GM10847 (cell line): ENCODE measurements around the gene NFIA.

Experiments
- POLR2A ChIP-seq: IDR thresholded peaks from 2 replicates; pipeline ENCODE4 v1.6.1; 2011; ENCODE audit not compliant: insufficient read length; ENCODE audit errors: extremely low read depth

Gene NFIA

DNA sequence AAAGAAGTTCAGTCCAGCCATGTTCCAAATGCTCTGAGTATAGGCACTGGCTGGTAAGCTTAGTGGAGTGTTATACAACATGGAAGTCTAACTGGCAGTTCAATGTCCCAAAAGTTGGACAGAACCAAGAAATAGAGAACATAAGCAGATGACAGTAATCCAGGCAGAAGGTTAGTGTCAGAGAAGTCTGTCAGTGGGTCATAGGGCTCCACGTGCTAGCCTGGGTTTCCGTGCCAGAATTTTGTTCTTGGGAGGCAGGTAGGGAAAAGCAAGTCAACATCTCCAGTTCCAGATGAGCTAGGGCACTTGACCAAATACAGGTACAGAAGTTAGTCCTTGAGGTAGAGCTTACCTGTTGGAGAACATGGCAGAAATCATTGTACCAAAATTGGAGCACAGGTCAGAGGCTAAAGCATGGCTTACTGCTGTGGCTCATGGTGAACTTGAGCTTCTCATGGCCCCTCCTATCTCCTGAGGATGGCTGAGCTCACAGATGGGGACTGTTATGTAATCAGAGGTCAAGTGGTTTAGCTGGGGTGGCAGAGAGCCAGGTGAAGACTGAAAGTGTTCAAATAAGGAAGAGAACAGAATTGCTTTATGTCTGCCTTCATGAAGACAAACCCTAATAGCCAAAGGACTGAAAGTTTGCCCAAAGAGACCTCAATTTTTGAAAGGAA lies 170.8 kb downstream of the NFIA start:
- no peak for TF ChIP-seq POLR2A

DNA sequence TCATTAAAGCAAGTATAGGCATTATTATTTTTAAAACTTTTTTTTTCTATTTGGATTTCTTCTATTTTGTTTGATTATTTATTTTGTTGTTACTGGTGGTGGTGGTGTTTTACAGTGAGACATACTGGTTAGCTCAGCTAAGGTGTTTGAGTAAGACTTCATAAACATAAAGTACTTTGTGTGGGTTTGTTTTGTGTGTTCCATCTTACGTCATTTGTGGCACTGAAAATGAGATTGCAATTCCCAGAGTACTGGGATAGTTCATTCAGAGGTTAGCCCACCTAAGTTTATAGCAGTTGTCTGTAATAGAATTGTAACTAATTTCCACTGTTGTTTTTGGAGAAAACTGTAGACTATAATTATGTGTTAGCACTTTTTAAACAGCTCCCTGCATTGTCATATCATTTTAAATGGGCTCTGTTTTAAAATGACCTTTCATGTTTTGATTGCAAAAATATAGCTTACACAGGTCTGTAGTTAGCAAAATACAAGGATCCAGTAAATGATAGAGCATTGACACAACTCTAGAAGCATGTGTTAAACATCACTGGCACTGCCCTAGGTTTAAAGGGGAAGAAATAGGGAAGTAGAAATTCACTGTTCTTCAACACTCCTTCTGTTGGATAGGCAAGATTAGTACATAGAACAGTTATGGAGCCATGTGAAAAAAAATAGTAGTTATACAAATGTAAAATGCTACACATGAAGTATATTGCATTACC lies 171.7 kb downstream of the NFIA start:
- TF ChIP-seq POLR2A = no peak

DNA sequence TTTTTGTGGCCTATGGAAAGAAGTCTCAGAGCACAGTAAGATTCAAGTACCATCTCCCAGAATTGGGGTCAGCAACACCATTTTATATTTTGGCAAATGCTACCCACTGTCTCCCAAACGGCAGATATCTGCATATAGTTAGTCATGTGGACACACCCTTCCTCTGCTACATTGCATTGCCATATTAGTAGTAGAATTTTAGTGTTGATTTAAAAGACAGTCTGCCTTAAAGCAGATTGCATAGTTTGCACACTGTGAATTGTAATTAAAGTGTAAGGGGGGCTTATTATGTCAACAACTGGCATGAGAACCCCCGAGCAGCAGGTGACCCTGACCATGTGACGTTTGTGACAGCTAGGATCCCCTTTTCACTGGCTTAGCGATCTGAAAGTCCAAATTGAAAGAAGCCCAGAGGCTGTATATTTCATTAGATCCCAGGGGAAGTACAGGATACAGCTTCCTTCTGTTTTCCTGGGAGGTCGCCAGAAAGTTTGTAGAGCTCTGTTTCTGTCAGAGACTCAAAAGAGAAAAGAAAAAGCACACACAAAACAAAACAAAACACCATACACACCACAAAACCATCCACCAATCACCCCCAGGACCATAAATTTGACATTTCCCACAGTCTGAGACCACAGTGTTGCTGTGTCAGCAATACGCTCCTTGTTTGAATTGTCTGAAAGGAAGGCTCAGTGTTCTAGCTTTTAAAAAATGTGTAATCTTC lies 172.4 kb downstream of the NFIA start:
- no peak for TF ChIP-seq POLR2A

DNA sequence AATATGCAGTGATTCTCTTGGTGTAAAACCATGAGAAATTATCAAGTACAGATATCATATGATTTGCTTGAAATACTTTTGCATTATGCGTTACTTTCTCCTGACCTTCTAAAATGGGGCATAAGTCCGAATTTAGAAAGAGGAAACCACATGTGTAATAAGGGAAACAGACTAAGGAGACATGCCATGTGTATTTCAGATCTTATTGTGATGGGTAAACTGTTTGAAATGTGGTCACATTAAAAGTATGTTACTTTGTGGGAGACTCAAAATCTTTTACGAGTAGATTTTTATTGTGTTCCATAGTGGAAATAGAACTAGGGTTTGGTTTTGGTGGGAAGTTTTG lies 173.0 kb downstream of the NFIA start:
- TF ChIP-seq POLR2A = no peak

GRCh38 chr1:61259379-61260148 lies 177.2 kb downstream of the NFIA start:
- TF ChIP-seq POLR2A = no peak

DNA sequence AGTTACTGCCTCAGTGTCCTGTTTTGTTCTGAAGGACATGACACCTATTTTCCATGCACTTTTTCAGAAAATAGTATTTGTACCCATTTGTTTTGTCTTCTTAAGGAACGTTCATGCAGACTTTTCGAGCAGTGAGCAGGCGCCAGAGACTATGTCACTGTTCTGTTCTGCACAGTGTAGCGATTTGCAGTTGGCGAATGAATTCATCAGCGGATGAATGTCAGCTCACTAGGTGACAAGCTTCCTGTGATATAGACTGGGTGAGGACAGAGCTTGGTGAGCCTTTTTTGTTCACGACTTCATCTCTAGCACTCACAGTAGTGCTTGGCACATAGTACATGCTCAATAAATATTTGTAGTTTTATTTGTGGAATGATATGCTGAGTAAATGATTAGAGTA lies 177.8 kb downstream of the NFIA start:
- no peak for TF ChIP-seq POLR2A

DNA sequence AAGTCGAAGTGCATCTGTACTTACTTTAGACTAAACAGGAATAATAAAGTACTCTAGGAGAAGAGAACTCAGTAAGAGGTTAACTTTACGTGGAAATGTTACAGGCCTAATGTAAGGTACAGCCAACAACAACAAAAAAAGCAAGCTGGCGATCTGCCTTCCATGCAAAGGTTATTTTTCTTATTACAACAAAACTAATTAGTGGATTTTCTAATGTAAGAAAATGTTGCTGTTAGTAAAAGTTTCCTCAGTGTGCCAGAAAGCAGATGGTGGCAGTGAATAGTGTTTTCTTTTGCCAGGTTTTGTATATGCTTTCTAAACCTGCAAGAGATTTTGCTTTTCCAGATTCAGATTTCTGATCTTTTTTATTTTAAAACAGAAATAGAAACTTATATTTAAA lies 179.2 kb downstream of the NFIA start:
- TF ChIP-seq POLR2A = no peak

DNA sequence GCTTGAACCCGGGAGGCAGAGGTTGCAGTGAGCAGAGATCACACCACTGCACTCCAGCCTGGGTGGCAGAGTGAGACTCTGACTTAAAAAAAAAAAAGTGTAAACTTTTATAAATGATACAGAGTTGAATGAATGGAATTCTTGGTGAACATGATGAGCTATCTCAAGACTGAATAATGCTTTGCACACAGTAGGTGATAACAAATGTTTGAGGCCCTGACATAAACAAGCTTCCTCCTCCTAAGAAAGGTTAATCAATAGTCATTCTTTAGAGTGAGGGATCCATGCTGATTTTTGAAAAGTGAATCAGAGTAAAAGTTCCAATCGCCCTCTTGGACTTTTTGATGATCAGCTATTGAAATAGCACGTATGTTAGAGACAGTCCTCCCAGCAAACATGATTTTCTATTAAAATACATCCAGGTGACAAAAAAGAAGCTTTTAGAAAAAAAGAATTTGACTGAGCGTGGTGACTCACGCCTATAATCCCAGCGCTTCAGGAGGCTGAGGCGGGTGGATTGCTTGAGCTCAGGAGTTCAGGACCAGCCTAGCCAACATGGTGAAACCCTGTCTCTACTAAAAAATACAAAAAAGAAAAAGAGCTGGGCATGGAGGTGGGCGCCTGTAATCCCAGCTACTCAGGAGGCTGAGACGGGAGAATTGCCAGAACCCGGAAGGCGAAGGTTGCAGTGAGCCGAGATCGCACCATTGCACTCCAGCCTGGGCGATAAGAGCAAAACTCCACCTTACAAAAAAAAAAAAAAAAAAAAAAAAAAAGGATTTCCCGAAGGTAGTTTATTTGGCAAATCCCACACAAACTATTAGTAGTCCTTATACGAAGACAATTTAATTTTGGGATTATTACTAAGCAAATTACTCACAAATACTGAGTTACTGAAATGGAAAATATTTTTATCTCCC lies 181.8 kb downstream of the NFIA start:
- TF ChIP-seq POLR2A = no peak

DNA sequence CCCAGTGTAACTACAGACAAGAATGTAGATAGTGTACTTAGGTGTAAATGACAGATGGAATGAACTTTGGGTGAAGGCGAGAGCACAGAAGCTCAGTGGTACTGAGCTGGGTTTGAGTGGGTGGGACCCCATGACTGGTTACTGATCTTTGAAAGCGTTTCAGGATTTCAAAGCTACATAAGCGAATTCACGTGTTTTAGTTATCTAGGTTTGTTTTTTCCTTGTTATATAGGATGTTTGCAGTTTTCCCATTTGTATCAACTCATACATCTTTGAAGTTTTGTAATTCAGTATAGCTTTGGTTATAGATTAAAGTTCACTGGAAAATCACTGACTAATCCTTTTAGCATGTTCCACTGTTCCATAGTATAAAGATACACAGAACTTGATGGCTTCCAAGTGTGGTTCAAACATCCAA lies 182.5 kb downstream of the NFIA start:
- TF ChIP-seq POLR2A = no peak

DNA sequence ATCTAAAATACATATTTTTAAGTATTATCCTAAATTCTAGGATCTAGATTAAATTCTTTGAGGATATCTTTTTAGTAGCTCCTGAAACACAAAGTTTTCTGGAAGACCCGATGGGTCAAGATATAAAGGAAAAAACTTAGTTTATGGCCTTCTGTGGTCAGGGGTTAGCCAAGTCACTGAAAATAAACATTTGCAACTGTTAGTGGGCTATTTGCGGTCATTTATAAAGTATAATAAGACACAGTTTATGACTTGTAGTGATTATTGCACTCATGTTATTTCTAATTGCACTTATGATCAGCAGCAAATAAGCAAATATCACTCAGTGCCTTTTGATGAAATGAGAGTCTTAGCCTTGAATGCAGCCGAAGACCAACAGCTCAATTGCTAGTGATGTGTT lies 183.3 kb downstream of the NFIA start:
- no peak for TF ChIP-seq POLR2A

DNA sequence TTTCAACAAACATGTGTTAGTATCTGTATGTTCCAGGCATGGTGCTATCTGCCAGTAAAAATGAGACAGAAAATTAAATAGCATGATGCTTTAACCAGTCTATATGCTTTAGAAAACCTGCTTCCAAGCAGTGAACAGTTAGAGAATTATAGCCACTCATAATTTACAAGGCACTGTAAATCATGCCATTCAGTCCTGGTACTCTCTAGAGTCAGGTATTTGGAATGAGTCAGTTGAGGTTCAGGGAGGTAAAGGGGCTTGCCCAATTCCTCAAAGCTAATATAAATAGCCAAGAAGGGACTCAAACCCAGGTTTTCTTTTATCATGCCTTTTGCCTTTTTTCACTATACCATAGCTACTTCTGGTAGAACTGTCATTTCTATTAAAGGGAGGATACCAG lies 184.4 kb downstream of the NFIA start:
- TF ChIP-seq POLR2A = no peak

DNA sequence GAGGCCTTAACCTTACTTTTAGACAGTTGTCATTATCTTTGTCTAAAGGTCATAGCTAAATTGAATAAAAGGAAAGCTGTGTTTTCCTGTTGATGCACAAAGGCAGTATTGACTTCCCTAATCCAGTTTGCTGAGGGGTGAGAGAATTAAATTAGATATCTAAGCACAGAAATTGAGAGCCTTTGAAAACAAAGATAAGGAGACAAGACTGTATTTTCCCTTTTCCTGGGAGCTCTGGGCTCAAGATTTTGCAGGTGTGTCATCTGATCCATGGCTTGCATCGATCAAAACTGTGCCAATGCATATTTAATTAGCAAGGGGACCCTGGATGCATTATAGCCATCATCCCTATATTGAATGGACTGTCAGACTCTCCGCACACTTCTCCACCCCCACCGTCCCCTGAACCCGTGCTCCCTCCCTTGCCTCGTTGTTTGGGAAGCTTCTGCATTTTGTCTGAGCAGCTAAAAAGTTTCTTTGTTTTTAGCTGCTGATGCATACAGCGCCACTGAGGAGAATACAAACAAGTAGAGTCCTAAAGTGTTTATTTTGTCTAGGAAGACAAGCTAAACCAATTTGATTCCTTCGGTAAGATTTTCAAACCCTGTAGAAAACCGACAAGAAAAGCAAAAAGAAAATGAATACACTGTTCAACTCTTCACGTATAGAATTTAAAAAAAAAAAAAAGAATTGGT lies 186.3 kb downstream of the NFIA start:
- no peak for TF ChIP-seq POLR2A

DNA sequence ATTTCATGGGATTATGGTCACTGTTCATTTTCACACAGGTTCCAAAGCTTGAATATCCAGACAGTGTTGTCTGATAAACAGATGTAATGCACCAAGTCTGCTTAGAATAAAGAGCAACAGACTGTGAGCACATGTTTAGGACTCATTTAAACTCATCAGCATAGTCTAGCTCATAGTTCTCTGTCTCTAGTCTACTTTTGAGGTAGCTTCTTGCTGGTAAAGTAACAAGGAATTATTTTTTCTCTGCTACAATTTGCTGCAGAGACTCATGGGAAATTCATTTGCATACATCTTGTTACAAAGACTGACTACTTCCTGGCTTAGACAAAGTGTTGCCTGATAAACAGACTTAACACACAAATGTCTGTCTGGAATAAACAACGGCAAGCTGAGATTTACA lies 187.2 kb downstream of the NFIA start:
- no peak for TF ChIP-seq POLR2A

DNA sequence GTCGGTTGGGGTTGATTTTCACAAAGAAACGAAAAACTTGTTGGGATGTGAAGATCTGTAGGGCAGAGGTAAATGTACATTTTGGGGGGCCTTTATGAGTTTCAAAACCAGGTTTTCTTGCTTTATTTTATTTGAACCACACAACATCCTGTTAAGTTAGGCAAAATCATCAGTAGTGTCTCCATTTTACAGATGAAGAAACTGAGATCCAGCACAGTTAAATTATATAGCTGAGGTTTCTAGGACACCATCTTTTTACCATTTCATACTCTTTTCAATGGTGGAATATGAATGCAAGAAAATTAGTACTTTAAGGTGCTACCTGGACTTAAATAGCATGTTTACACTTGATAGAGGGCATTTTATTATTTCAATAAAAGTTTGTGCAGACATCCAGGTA lies 187.7 kb downstream of the NFIA start:
- no peak for TF ChIP-seq POLR2A
